OCI-M2 (cell line): ENCODE results near the gene NUP153.
"Not testable (repeated sequence)": the region's sequence is repeated elsewhere in the genome, so short reads cannot be mapped to it uniquely, and the experiment has no call there.

Source experiments
- DNase-seq: peaks from one replicate; lab custom pipeline; 2025; ENCODE audit not compliant: unreplicated experiment; lab: John Stamatoyannopoulos, UW

The NUP153 gene

DNA sequence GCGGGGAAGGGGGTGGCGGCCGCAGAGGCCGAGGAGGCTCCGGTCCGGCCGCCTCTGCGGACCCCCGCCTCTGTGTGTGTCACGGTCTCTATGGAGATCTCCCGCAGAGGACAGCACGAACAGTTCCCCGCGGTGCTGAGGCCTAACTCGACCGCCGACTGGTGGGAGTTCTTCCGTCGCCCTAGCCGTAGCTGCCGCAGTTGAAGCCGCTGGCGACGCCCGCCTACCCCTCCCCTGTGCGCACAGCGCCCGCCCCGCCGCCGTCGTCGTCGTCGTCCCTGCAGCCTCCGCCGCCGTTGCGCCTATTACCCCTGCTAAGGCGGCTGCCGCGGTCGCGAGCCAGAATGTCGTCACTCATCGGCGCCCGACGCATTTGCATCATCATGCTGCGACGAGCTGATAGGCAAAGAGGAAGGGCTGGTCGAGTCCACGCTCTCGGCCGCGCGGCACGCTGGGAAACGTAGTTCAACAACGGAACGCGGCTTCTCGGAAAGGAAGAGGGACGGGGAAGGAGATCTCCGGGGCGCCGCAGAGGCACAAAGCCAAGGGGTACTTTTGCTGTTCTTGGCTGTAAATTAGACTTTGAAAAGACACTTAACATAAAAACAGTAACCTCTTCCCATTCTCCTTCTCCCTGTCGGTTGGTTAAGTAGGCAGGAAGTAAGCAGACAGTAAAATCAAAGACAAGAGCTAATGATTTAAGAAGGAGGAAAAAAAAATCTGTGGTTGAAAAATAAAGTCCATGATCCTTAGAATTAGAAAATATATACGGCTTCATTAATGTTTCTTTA lies at the start of gene NUP153:
Gene NUP153 (minus strand): TSS at position 346 of the 791 bp plus-strand sequence. CDS start 538 bp downstream, outside the sequence.
- DNase-seq, result peak; percentile 94

DNA sequence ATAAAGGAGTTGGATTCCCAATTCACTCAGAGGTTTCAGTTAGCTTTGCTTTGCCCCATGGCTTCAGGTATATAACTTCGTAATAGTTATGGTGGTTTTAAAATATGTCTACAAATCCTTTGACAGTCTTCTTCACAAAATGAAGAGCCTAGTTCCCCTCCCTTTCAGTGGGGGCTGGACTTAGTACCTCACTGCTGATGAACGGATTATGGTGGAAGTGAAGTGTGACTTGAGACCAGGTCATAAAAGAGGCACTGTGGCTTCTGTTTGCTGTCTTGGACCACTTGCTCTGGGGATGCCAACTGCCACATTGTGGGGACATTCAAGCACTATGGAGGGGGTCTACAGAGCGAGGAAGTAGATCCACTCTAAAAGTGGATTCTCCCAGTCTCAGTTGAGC lies 47.5 kb upstream of the NUP153 start:
- no peak for DNase-seq

DNA sequence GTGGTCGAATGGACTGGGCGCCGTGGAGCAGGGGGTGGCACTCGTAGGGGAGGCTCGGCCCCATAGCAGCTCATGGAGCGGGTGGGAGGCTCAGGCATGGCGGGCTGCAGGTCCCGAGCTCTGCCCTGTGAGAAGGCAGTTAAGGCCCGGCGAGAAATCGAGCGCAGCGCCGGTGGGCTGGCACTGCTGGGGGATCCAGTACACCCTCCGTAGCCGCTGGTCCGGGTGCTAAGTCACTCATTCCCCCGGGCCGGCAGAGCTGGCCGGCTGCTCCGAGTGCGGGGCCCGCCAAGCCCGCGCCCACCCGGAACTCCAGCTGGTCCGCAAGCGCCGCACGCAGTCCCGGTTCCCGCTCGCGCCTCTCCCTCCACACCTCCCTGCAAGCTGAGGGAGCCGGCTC lies 38.6 kb upstream of the NUP153 start:
- not testable (repeated sequence) for DNase-seq

DNA sequence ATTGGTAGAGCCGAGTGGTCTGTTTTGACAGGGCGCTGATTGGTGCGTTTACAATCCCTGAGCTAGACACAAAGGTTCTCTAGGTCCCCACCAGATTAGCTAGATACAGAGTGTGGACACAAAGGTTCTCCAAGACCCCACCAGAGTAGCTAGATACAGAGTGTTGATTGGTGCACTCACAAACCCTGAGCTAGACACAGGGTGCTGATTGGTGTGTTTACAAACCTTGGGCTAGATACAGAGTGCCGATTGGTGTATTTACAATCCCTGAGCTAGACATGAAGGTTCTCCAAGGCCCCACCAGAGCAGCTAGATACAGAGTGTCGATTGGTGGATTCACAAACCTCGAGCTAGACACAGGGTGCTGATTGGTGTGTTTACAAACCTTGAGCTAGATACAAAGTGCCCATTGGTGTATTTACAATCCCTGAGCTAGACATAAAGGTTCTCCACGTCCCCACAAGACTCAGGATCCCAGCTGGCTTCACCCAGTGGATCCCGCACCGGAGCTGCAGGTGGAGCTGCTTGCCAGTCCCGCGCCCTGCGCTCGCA lies 38.1 kb upstream of the NUP153 start:
- DNase-seq, result not testable (repeated sequence)

DNA sequence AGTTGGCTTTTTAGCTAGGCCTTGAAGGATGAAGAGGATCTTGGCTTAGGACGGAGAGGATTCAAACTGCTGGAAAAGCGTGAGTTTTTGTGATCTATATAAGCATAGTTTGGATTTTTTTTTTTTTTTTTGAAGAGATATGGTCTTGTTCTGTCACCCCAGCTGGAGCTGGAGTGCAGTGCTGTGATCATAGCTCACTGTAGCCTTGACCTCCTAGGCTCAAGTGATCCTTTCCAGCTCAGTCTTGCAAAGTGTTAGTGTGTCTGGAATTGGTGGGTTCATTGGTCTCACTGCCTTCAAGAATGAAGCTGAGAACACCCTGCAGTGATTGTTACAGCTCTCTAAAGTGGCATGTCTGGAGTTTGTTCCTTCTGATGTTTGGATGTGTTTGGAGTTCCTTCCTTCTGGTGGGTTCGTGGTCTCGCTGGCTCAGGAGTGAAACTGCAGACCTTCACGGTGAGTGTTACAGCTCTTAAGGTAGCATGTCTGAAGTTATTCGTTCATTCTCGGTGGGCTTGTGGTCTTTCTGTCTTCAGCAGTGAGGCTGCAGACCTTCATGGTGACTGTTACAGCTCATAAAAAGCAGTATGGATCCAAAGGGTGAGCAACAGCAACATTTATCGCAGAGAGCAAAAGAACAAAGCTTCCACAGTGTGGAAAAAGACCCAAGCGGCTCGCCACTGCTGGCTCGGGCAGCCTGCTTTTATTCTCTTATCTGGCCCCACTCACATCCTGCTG lies 37.5 kb upstream of the NUP153 start:
- DNase-seq, result no peak

DNA sequence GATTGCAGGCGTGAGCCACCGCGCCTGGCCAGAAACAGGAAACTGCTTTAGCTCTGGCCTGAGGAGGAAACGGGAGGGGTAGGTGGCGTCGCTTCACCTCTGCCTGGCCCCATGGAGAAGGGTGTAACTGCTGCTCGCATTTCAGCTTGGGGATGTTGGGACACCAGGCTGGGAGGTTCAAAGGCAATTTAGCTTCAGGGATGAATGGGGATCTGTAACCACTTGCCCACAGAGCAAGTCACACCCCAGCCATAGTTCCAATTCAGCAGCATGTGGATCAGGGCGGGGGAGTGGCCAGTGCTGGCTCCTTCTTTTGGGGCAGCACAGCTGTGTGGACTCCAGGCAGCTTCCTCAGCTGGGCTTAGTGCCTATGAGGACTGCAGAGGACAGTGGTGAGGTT lies 34.8 kb upstream of the NUP153 start:
- no peak for DNase-seq

DNA sequence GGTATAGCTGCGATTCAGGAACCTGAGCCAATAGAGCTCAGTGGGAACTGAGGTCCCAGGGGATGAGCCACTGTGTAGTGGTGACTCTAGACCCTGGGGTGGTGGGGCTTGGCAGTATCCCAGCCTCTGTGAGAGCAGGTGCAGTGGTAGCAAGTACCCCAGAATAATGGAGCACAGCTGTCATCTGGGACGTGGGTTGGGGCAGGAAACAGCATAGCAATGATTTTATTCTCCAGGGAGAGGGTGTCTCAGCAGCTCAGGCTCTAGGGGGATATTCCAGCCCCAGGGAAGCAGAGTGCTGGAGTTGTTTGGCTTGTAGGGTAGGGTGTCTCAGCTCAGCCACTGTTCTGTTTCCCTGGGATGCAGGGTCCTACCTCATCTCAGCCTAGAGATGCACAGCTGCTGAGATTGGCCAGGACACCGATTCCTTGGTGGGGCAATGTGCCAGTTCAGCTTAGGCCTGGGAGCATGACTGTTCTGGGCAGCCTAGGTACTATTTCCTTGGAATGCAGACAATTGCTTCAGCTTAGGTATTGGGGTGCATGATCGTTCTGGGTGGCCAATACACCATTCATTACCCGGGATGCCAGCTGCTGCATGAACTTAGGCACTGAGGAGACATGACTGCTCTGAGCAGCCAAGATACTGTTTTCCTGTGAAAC lies 34.0 kb upstream of the NUP153 start:
- DNase-seq, result no peak

DNA sequence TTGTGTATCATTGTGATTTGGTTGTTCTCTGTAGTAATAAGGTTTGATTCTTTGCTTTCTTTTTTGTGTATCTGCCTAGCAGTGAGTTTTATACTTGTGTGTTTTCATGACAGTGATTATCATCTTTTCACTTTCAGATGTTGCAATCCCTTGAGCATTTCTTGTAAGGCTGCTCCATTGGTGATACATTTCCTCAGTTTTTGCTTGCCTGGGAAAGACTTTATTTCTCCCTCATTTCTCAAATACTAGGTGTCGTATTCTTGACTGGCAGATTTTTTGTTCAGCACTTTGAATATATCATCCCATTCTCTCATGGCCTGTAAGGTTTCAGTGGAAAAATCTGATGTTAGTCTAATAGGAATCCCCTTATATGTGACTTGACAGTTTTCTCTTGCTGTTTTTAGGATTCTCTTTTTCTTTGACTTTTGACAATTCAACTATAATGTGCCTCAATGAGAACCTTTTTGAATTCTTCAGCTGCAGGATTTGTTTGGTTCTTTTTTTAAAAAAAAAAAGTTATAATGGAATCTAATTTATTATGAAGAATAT lies 31.1 kb upstream of the NUP153 start:
- no peak for DNase-seq

DNA sequence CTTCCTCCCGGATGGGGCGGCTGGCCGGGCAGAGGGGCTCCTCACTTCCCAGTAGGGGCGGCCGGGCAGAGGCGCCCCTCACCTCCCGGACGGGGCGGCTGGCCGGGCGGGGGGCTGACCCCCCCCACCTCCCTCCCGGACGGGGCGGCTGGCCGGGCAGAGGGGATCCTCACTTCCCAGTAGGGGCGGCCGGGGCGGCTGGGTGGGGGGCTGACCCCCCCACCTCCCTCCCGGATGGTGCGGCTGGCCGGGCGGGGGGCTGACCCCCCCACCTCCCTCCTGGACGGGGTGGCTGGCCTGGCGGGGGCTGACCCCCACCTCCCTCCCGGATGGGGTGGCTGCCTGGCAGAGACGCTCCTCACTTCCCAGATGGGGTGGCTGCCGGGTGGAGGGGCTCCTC lies 28.6 kb upstream of the NUP153 start:
- not testable (repeated sequence) for DNase-seq

DNA sequence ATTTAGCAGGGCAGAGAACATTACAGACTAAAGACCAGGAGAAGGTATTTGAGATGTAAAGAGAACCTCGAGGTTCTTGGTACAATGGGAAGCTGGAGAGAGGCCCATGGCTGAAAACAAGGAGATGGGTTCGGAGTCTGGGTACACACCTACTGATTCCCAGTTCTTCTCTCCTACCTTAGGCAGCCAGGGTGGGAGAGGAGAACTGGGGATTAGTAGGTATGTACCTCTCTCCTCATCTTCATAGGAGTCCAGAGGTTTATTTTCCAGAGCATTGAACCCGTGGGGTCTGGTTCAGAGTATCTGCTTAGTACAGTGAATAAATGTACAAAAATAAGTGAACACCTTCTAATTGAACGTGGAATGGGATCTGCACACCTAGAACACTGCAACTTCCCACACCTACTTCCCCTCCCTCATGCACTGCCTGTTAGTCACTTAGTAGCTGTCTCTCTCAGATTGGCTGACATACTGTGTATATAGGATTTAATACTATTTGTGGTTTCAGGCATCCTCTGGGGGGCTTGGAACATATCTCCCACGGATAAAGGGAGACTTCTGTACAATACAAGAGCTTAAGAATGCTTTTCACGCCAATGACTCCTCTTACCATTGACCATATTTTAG lies 23.5 kb upstream of the NUP153 start:
- no peak for DNase-seq

DNA sequence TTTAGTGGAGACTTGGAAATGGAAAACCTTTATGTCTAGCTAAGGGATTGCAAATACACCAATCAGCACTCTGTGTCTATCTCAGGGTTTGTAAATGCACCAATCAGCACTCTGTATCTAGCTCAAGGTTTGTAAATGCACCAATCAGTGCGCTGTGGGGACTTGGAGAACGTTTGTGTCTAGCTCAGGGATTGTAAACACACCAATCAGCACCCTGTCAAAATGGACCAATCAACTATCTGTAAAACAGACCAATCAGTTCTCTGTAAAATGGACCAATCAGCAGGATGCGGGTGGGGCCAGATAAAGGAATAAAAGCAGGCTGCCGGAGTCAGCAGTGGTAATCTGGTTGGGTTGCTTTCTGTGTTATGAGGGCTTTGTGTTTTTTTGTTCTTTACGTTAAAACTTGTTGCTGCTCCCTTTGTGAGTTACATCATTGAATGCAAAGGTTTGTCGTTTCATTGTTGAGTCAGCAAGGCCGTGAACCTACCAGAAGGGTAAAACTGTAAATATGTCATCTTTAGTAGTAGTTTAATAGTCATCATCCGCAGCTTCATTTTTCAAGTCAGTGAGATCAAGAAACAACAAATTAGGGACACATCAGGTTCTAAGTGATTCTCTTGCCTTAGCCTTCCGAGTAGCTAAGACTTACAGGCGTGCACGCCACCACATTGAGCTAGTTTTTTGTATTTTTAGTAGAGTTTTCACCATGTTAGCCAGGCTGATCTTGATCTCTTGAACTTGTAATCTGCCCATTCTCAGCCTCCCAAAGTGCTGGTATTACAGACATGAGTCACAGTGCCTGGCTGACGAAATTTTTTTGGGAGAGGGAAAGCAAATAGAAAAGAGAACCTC lies 22.7 kb upstream of the NUP153 start:
- no peak for DNase-seq

DNA sequence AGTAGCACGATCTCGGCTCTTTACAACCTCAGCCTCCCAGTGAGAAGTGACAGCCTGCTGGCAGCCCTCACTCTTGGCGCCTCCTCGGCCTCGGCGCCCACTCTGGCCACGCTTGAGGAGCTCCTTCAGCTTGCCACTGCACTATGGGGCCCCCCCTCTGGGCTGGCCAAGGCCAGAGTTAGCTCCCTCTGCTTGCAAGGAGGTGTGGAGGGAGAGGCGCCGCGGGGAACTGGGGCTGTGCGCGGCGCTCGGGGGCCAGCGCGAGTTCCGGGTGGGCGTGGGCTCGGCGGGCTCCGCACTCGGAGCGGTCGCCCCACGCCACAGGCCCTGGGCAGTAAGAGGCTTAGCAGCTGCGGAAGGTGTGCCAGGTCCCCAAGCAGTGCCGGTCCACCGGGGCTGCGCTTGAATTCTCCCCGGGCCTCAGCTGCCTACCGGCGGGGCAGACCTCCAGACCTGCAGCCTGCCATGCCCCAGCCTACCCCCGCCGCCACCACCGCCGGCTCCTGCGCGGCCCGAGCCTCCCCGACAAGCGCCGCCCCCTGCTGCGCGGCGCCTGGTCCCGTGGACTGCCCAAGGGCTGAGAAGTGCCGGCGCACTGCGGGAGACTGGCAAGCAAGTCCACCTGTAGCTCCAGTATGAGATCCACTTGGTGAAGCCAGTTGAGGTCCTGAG lies 22.0 kb upstream of the NUP153 start:
- DNase-seq, result no peak

DNA sequence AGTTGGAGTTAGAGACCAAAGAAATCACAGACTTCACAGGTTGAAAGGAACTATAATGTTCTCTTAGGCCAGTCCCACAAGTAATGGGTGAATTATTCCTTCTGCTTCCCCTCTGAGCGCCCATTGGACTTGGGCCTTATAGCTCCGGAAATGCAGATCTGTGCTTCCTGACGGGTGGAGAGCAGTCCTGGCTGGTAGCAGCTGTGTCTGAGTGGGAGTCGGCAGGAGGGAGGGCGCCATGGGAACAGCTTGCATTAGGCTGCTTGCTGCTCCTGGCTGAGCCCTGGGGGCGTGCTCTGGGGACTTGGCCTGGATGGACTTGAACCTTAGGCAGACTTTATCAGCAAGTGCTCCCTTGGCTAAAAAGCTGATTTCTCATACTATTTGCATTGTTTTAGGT lies 18.4 kb upstream of the NUP153 start:
- no peak for DNase-seq

DNA sequence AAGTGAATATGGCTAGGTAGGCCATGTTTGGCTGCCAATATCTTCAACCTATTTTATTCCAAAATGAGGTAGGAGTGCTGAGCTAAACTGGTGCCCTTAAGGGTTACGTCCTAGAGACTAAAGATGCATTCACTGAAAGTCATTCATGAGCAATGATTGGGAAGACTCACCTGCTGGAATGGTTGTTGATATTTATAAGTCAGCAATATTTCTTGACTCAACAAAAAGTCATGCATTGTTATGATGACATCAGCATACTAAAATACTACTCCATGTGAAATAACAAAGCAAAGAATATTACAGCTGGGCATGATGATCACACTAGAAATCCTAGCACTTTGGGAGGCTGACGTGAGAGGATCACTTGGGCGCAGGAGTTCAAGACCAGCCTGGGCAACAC lies 17.6 kb upstream of the NUP153 start:
- DNase-seq, result no peak

DNA sequence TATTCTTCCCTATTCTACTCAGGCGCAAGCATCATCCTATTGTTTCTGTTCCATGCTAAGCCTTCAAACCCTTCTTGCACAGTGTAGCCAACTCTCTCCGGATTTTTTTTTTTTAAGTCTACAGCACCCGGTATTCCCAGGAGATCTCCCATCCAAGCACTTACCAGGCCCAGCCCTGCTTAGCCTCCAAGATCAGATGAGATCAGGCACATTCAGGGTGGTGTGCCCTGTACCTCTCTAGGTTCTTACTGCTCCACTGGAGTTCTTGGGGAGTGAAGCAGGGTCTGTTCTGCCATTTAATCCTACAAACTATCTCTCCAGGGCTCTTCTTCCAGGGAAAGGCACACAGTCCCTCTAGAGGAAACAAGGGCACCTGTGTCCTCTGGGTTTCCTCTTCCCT lies 14.9 kb upstream of the NUP153 start:
- no peak for DNase-seq

DNA sequence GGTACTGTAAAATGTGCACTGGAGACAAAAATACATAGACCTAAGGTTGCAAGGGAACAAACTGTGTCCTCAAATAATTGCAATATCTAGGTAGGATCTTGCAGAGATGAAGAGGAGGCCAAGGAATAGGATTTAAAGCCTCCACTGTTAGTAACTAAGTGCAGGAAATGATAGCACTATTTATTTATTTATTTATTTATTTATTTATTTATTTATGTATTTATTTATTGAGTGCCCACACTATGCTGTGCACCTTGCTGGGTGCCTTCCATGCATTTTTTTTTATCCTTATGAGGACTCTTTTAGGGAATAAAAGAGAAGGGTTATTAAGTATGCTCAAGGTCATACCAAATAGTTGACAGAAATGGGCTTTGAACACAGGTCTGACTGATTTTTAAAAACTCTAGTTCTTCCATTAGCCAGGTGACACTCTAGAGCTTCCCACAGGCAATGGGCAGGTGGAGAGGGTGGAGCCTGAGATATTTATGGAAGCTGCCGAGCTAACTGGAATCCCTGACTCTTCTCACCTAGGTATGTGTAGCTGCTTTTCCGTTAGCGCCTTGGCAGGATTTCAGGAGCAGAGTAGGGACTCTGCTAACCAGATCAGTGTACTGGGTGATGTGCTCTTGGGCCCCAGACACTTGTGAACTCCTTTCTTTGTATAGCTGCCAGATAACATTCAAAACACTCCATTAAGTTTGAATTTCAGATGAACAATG lies 12.8 kb upstream of the NUP153 start:
- no peak for DNase-seq

DNA sequence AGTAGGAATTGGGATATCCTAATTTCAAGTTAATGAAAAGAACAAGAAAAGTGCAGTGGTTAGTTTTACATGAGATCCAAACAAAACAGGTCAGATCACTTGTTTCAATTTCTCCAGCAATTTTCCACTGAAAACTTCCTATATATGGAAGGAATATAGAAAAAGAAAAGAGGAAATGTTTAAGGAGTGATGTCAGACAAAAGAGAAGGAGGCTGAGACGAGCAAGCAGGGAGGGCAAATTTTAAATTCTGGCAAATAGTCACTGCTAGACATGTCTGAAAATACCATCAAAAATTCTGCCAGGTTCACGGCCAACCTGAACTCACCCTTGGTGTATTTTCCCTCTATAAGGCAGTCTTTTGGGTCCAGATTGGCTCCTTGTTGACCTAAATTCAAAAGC lies 9.5 kb upstream of the NUP153 start:
- DNase-seq, result no peak

DNA sequence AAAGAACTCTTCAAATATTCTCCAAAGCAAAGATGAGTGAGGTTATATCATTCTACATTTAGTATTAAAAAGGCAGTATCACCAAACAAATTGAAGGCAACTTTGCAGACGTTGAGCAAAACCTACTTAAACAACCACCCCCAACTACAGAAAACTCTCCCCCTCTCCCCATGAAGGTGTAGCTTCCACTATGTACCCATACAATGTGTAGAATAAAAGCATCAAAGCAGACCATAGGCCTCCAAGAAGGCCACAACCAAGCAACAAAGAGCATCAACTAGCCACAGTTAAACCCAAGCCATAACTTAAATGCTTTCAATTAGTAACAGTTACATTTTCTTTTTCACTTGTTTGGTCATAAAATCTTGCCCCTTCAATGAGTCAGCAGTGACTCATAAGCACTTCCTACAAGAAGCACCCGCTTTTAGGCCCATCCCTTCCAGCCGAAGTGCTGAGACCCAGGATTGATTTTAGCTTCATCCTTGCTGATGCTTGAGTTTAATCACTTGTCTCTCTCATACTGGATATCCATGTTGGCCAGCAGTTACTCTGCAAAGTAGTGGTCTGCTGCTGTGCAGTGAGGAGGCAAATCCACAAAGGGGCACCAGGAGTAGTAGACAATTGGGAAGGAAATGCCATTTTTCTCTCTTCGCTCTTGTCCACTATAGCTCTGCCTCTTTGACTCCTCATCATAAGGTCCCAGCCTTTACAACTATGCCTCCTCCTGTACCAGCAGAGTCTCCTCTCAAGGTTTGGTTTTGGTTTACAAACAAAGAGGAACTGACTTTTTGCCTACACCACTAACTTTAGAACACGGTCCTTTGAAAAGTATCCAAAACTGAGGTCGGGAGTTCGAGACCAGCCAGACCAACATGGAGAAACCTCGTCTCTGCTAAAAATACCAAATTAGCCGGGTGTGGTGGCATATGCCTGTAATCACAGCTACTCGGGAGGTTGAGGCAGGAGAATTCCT lies 8.4 kb upstream of the NUP153 start:
- no peak for DNase-seq
